AG08396 (cell line): Measurements from ENCODE around the gene CHST11.

ENCODE experiments used
- DNase-seq: peaks from one replicate; pipeline ENCODE4 v3.0.0; 2012; ENCODE audit warnings: low spot score, mixed read lengths

CHST11 gene

DNA sequence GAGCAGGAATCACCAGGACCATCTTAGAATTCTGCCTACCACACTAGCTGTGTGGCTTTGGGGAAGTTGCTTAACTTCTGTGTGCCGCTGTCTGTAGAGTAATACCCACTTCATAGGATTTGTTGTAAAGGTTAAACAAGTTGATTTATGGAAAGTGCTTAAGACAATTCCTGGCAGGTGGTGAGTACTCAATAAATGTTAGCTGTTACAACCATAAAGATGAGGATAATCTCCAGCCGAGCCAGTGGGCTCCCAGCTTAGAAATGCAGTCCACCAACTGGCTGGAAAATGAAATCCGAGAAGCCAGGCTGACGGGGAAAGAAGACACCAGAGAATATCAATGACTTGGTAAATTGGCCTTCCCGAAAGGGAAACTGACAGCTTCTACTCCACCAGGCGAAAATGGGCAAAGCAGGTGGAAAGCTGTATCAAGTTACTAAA lies 173.5 kb downstream of the CHST11 start:
- no peak for DNase-seq

GRCh38 chr12:104631867-104632266 lies 175.1 kb downstream of the CHST11 start:
- DNase-seq, result no peak

DNA sequence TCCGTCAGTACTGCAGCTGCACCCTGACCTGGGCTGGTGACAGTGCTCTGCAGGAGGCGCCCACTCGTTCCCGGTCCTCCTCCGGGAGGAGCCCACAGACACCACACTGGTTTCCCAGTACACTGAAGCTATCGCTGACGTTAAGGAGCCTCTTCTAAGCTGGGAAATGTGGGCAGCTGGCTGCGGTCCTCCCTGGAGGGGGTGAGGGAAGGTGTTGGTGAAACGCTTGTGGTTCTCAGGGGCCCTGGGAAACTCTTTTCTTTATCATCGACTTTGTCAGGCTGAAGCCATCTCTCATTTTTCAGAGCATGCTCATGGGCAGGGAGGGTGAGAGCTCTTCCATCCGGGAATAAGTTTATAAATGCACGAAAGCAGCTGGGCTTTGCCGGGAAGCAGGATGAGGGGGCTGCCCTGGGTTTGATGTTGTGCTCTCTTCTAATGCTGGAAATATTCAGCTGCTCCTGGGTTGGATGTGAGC lies 176.0 kb downstream of the CHST11 start:
- DNase-seq, result peak; percentile 32

GRCh38 chr12:104634044-104634443 lies 177.3 kb downstream of the CHST11 start:
- no peak for DNase-seq

DNA sequence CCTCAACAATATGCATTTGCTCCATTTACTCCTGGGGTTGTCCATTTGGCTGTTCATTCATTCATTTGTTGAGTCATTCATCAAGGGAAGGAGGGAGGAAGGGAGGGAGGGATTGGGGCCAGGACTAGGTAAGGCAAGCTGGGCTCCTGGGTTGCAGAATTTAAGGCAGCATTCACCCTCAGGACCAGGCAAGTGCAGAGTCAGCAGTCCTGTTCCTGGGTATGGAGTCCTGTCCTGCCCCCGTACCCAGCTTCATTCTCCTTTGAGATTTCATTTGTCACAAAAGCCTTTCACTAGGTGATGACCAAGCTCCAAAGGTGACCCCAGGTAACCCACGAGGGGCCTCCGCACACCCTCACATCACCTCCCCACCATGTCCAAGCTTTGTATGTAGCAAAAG lies 178.1 kb downstream of the CHST11 start:
- DNase-seq, result no peak

DNA sequence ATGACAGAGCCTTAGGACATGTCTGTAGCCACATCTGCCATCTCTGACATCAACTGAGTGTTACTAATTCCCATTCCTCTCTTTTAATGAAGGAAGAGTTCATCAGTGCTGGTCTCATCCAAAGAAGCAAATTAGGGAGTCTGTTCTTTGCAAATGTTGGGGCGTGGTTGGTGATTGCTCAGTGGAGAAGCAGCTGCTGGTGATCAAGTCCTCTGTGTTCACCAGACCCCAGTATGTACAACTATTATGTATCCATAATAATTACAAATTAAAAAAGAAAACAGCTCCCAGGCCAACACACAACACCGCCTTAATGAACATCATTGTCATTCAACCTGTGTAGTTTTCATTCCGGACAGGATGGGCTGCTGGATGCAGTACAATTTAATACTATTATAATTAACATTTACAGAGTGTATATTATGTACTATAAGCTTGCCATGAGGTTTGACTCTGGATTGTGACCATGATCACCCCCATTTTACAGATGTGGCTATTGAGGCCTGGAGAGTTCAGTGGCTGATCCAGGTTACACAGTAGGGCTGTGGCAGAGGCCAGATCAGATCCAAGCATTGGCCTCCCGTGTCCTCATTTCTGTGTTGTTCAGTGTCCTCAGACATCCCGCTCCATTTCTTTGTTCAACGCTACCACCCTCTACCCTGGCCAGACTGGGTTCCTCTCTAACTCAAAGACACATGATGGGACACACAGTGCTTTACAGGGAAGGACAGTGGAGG lies 179.0 kb downstream of the CHST11 start:
- no peak for DNase-seq

DNA sequence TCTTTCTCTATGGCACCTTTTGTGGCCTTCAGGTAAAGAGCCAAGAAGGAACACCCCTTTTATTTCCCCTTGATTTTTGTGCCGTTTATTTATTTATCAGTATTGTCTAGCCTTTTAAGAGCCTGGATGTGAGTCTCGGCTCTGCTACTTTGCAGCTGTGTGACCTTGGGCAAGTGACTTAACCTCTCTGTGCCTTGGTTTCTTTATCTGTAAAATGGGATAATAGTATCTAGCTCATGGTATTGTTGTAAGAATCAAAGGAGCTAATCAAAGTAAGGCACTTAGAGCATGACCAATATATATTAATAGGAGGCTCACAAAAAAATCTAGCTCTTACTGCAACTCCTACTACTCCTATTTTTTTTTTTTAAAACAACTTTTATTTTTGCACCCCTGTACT lies 179.7 kb downstream of the CHST11 start:
- no peak for DNase-seq

- DNase-seq, result no peak
Observed at GRCh38 chr12:104637604-104638003, 180.9 kb downstream of the CHST11 start.

- no peak for DNase-seq
Observed at GRCh38 chr12:104638218-104638850, 181.6 kb downstream of the CHST11 start.

DNA sequence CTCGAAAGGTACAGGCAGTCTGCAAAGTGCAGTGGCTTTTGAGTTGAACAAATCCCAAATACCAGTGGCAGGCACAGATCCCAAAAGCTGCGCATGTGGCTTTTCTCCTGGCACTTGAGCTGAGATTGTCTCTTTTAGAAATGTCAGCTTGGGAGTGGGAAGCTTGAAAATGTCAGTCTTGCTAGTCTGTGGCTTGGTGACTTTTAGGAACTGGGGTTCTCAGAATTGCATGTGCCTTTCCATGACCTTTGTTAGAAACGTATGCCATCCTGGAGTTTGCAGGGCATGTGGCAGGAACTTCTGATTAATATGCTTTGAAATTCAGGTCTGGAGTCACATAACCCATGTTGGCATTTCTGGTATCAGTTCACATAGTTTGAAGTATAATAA lies 182.1 kb downstream of the CHST11 start:
- no peak for DNase-seq

GRCh38 chr12:104640956-104641355 lies 184.2 kb downstream of the CHST11 start:
- DNase-seq, result no peak

DNA sequence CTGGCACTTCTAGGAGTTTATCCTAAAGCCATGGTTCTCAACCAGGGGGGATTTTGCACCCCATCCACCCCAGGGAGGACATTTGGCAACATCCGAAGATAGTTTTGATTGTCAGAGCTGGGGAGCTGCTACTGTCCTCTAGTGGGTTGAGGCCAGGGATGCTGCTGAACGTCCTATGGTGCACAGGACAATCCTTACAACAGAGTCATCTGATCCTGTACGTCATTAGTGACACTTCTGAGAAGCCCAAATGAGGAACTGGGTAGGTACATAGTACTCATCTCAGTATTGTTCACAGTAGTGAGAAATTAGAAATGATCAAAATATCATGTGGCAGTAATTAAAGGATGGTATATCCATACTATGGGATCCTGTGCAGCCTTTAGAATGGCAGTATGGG lies 185.1 kb downstream of the CHST11 start:
- no peak for DNase-seq

DNA sequence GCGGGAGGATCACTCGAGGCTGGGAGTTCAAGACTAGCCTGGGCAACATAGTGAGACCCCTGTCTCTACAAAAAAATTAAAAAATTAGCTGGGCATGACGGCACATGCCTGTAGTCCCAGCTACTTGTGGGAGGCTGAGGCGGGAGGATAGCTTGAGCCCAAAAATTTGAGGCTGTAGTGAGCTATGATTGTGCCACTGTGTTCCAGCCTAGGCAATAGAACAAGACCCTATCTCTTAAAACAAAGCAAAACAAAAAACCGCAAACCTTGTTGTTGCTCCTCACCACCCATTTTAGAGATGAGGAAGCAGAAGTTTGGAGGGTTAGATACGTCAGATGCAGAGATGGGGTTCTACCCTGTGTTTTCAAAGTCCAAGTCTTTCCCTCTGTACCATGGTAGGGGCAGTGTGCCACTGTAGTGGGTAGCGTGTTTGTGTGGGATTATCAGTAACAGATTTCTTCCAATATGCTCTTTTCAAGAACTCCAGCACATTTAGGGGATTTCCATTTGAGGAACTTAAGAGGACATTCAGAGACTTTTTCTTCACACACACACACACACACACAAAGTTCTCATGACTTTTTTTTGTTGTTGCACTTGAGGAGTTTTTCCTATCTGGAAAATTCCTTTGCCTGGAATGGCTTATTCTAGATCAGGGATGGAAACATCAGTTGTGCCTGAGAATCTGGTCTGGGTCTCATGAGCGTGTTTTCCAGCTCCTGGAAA lies 186.5 kb downstream of the CHST11 start:
- no peak for DNase-seq

DNA sequence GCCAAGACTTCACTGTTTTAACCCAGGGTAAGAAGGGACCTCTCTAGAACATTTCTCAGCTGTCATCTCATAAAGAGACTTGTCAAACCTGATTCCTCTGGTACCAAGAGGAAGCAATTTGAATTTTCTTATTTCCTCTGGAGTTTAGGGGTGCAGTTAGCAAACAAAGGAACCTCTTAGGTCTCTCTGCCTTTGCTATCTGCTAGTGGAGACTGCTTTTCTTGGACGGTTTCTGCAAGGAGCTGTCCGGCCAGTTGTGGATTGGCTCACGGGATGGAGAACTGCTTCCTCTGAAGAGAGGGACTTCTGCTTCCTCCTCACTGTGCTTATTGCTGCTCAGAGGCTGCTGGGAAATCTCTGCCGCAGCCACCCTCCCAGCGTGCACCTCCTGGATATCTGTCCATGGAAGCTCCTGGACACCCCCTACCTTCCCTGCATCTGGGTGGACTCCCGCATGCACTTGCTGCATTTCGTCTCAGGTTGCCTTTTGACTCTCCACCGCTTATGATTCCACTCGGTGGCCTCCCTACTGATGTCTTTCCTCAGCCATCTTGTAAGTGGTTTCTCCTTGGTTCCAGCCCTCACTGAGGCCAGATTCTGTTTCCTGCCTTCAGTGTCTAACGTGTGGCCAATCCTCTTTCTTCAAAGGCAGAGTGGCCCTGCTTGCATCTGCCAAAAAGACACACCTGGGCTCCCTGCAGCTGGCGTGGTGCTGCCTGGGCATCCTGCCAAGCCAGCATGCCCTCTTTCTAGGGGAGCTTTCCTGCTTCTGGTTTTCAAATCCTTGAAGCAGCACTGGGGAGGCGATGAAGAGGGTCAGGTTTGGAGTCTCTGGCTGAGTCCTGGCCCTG lies 187.3 kb downstream of the CHST11 start:
- no peak for DNase-seq

DNA sequence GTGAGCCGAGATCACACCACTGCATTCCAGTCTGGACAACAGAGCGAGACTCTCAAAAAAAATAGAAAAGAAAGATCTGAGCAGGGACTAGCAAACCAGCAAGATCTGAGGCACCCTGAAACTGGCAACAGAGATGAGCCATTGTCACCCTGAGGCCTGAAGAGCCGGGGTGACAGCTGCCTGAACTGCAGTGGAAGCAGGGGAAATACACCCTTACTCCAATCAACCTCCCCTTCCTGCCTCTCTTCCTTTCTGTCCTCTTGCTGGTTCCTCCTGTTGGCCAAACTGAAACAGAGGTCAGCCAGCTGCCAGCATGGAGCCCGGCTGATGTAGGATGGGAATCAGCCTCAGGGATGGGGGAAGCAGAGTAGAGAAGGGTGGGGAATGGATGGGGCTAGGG lies 192.0 kb downstream of the CHST11 start:
- no peak for DNase-seq

DNA sequence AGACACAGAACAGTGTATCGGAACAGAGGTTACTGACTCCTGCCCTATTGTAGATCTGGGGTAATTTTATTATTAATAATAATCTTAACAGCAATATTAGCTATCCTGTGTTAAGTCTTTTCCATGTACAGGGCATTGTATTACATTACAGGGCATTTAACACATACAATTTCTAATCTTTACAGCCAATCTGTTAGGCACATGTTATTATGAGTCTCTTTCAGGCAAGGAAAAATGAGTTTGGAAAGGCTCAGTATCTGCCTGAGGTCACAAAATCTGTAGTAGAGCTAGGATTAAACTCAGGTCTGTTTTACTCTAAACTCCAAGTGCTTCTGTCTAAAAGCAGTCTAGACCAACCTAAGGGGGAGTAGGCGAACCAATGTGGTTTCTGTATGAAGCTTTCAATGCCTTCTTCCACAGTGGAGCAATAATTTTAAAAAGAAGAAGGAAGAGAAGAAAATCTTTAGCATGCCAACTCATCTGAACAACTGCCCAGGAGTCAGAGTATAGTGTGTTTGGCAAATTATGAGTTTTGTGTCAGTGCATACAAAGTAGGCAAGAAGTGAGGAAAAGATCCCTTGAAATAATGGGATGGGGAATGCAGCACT lies 192.6 kb downstream of the CHST11 start:
- no peak for DNase-seq

- no peak for DNase-seq
Observed at GRCh38 chr12:104649921-104650320, 193.2 kb downstream of the CHST11 start.

DNA sequence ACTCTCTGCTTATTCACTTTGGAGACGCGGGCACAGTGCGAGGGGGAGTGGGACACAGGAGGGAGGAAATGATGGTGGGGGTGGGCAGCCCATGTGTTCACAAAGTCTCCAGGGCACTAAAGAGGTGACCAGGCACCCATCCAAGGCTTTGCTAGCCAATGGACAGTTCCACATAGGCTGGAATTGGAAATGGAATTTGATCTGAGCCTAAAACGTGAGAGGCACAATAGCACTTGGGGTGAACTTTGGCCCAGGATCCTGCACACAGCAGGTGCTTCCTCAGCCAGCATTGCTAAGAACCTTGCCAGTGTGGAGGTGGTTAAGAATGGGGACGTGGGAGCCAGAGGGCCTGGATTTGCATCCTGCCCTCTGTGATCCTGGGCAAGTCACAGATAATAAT lies 193.8 kb downstream of the CHST11 start:
- DNase-seq, result no peak

GRCh38 chr12:104651811-104652210 lies 195.1 kb downstream of the CHST11 start:
- no peak for DNase-seq

DNA sequence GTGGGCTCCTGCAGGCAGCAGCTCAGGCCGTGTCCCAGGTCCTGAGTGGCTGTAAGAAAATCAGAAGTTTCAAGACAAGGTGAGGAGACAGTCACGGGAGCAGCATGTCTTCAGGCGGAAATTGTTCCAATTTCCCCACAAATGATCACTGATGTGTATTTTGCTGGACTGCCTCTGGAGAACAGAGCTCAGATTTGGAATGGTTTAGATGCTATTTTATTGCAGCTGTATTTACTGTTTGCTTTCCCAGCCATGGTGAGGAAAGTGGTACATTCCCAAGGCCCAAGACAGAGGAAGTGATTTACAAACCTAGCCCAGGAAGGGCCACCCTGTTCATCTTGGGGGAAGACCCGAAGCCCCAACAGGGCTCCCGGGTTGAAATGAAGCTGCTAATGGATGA lies 195.6 kb downstream of the CHST11 start:
- DNase-seq, result no peak

DNA sequence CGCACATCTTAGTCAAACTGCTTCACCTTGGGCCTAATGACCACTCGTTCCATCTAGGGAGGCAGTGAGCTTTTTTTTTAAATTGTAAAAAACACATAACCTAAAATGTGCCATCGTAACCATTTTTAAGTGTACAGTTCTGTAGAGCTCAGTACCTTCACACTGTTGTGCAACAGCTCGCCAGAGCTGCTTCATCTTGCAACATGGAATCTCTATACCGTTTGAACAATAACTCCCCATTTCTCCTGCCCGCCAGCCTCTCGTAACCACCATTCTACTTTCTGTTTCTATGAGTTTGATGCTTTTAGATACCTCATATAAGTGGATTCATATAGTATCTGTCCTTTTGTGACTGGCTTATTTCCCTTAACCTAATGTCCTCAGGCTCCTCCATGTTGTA lies 196.2 kb downstream of the CHST11 start:
- DNase-seq, result no peak
